ENCODE data around the gene ORM2.
"Not testable (repeated sequence)": the region's sequence is repeated elsewhere in the genome, so short reads cannot be mapped to it uniquely, and the experiment has no call there.

Gene ORM2

GRCh38 chr9:114322160-114322818, 7.4 kb upstream of the ORM2 start:
- DNase-seq; H3K9me3 ChIP-seq (ENCODE audit: control extremely low read depth in 1 of 5, control insufficient read depth in 4 of 5, insufficient read depth in 2 of 5, low read depth in 1 of 5, low read length in 4 of 5); H3K27me3 ChIP-seq (replicated peaks in 2 of 5; ENCODE audit: control insufficient read depth in 4 of 5, insufficient read depth in 5 of 5, low read length in 4 of 5); POLR2A ChIA-PET; H3K4me1 ChIP-seq (ENCODE audit: control extremely low read depth in 1 of 4, control insufficient read depth in 4 of 4, insufficient read depth in 4 of 4, low read length in 3 of 4); H3K4me3 ChIP-seq (ENCODE audit: control insufficient read depth in 1 of 7, extremely low read depth in 1 of 7, insufficient read depth in 4 of 7, low read depth in 2 of 7, low read length in 6 of 7); H3K27ac ChIP-seq (ENCODE audit: insufficient read depth in 1 of 2, low read depth in 1 of 2, low read length in 2 of 2, poor library complexity in 1 of 2, severe bottlenecking in 2 of 2); H3K36me3 ChIP-seq (ENCODE audit: control insufficient read depth in 4 of 4, insufficient read depth in 4 of 4, low read length in 3 of 4): not testable (repeated sequence)
- WGBS (ENCODE audit: insufficient coverage), result 100% methylated on average over 1 of the region's 12 CpGs
- CTCF ChIA-PET, result interaction anchor here (1.0 kb wide), 1 partner anchor 240 kb away, joined by 3 read pairs; no protein-coding TSS in a partner anchor

GRCh38 chr9:114322831-114323531, 6.7 kb upstream of the ORM2 start, which contains the start of gene ORM1:
Gene ORM1 (plus strand): TSS chr9:114323098. CDS start chr9:114323134, 36 bp downstream.
- POLR2A ChIA-PET; H3K4me1 ChIP-seq (ENCODE audit: control extremely low read depth in 1 of 4, control insufficient read depth in 4 of 4, insufficient read depth in 4 of 4, low read length in 3 of 4); H3K36me3 ChIP-seq (ENCODE audit: control insufficient read depth in 4 of 4, insufficient read depth in 4 of 4, low read length in 3 of 4); CTCF ChIA-PET; H3K9me3 ChIP-seq (ENCODE audit: control extremely low read depth in 1 of 5, control insufficient read depth in 4 of 5, insufficient read depth in 2 of 5, low read depth in 1 of 5, low read length in 4 of 5); H3K27me3 ChIP-seq (replicated peaks in 2 of 5; ENCODE audit: control insufficient read depth in 4 of 5, insufficient read depth in 5 of 5, low read length in 4 of 5); DNase-seq; H3K4me3 ChIP-seq (ENCODE audit: control insufficient read depth in 1 of 7, extremely low read depth in 1 of 7, insufficient read depth in 4 of 7, low read depth in 2 of 7, low read length in 6 of 7); H3K27ac ChIP-seq (ENCODE audit: insufficient read depth in 1 of 2, low read depth in 1 of 2, low read length in 2 of 2, poor library complexity in 1 of 2, severe bottlenecking in 2 of 2): not testable (repeated sequence)
- WGBS (ENCODE audit: insufficient coverage), result no CpG with 5 or more reads among the region's 15 CpGs

GRCh38 chr9:114323849-114324248, 5.8 kb upstream of the ORM2 start:
- H3K4me3 ChIP-seq (ENCODE audit: control insufficient read depth in 1 of 7, extremely low read depth in 1 of 7, insufficient read depth in 4 of 7, low read depth in 2 of 7, low read length in 6 of 7); H3K36me3 ChIP-seq (ENCODE audit: control insufficient read depth in 4 of 4, insufficient read depth in 4 of 4, low read length in 3 of 4); H3K27me3 ChIP-seq (replicated peaks in 2 of 5; ENCODE audit: control insufficient read depth in 4 of 5, insufficient read depth in 5 of 5, low read length in 4 of 5); DNase-seq; POLR2A ChIA-PET; CTCF ChIA-PET; H3K4me1 ChIP-seq (ENCODE audit: control extremely low read depth in 1 of 4, control insufficient read depth in 4 of 4, insufficient read depth in 4 of 4, low read length in 3 of 4); H3K27ac ChIP-seq (ENCODE audit: insufficient read depth in 1 of 2, low read depth in 1 of 2, low read length in 2 of 2, poor library complexity in 1 of 2, severe bottlenecking in 2 of 2); H3K9me3 ChIP-seq (ENCODE audit: control extremely low read depth in 1 of 5, control insufficient read depth in 4 of 5, insufficient read depth in 2 of 5, low read depth in 1 of 5, low read length in 4 of 5): not testable (repeated sequence)
- 100% methylated on average over 4 of the region's 6 CpGs for WGBS (ENCODE audit: insufficient coverage)

- ChIA-PET CTCF (no interaction called here), POLR2A (no interaction called here)
- no peak overlapping the region for H3K4me3 ChIP-seq (ENCODE audit: control insufficient read depth in 1 of 7, extremely low read depth in 1 of 7, insufficient read depth in 4 of 7, low read depth in 2 of 7, low read length in 6 of 7)
- no peak for DNase-seq
- peaks cover 0 to 3% (median 0%) of the 10 kb centered on the region in 5 experiments for H3K9me3 ChIP-seq (ENCODE audit: control extremely low read depth in 1 of 5, control insufficient read depth in 4 of 5, insufficient read depth in 2 of 5, low read depth in 1 of 5, low read length in 4 of 5)
- no peaks in the 10 kb centered on the region for H3K4me1 ChIP-seq (ENCODE audit: control extremely low read depth in 1 of 4, control insufficient read depth in 4 of 4, insufficient read depth in 4 of 4, low read length in 3 of 4)
- H3K27ac ChIP-seq (ENCODE audit: insufficient read depth in 1 of 2, low read depth in 1 of 2, low read length in 2 of 2, poor library complexity in 1 of 2, severe bottlenecking in 2 of 2), result no peak overlapping the region
- WGBS (ENCODE audit: insufficient coverage), result 98% methylated on average over 6 of the region's 8 CpGs
- H3K36me3 ChIP-seq (ENCODE audit: control insufficient read depth in 4 of 4, insufficient read depth in 4 of 4, low read length in 3 of 4), result no peaks in the 10 kb centered on the region
- H3K27me3 ChIP-seq (replicated peaks in 2 of 5; ENCODE audit: control insufficient read depth in 4 of 5, insufficient read depth in 5 of 5, low read length in 4 of 5), result no peaks in the 10 kb centered on the region
Observed at GRCh38 chr9:114324492-114324891, 5.2 kb upstream of the ORM2 start.

- H3K36me3 ChIP-seq (ENCODE audit: control insufficient read depth in 4 of 4, insufficient read depth in 4 of 4, low read length in 3 of 4); H3K27ac ChIP-seq (ENCODE audit: insufficient read depth in 1 of 2, low read depth in 1 of 2, low read length in 2 of 2, poor library complexity in 1 of 2, severe bottlenecking in 2 of 2); DNase-seq; H3K9me3 ChIP-seq (ENCODE audit: control extremely low read depth in 1 of 5, control insufficient read depth in 4 of 5, insufficient read depth in 2 of 5, low read depth in 1 of 5, low read length in 4 of 5); H3K27me3 ChIP-seq (replicated peaks in 2 of 5; ENCODE audit: control insufficient read depth in 4 of 5, insufficient read depth in 5 of 5, low read length in 4 of 5); CTCF ChIA-PET; H3K4me1 ChIP-seq (ENCODE audit: control extremely low read depth in 1 of 4, control insufficient read depth in 4 of 4, insufficient read depth in 4 of 4, low read length in 3 of 4); H3K4me3 ChIP-seq (ENCODE audit: control insufficient read depth in 1 of 7, extremely low read depth in 1 of 7, insufficient read depth in 4 of 7, low read depth in 2 of 7, low read length in 6 of 7); POLR2A ChIA-PET: not testable (repeated sequence)
- 100% methylated on average over 5 of the region's 9 CpGs for WGBS (ENCODE audit: insufficient coverage)
Observed at GRCh38 chr9:114324965-114325364, 4.7 kb upstream of the ORM2 start.

- DNase-seq; H3K36me3 ChIP-seq (ENCODE audit: control insufficient read depth in 4 of 4, insufficient read depth in 4 of 4, low read length in 3 of 4); POLR2A ChIA-PET; H3K4me3 ChIP-seq (ENCODE audit: control insufficient read depth in 1 of 7, extremely low read depth in 1 of 7, insufficient read depth in 4 of 7, low read depth in 2 of 7, low read length in 6 of 7); CTCF ChIA-PET; H3K4me1 ChIP-seq (ENCODE audit: control extremely low read depth in 1 of 4, control insufficient read depth in 4 of 4, insufficient read depth in 4 of 4, low read length in 3 of 4); H3K9me3 ChIP-seq (ENCODE audit: control extremely low read depth in 1 of 5, control insufficient read depth in 4 of 5, insufficient read depth in 2 of 5, low read depth in 1 of 5, low read length in 4 of 5); H3K27me3 ChIP-seq (replicated peaks in 2 of 5; ENCODE audit: control insufficient read depth in 4 of 5, insufficient read depth in 5 of 5, low read length in 4 of 5); H3K27ac ChIP-seq (ENCODE audit: insufficient read depth in 1 of 2, low read depth in 1 of 2, low read length in 2 of 2, poor library complexity in 1 of 2, severe bottlenecking in 2 of 2): not testable (repeated sequence)
- WGBS (ENCODE audit: insufficient coverage), result no CpG with 5 or more reads among the region's 3 CpGs
Observed at GRCh38 chr9:114325684-114326254, 3.9 kb upstream of the ORM2 start.

- H3K4me3 ChIP-seq (ENCODE audit: control insufficient read depth in 1 of 7, extremely low read depth in 1 of 7, insufficient read depth in 4 of 7, low read depth in 2 of 7, low read length in 6 of 7), result no peak overlapping the region
- CTCF ChIA-PET, result interaction anchor here (1.5 kb wide), 1 partner anchor 11 kb away, joined by 3 read pairs; no protein-coding TSS in a partner anchor
- WGBS (ENCODE audit: insufficient coverage), result 95% methylated on average over 7 of the region's 8 CpGs
Observed at GRCh38 chr9:114327749-114328148, 1.9 kb upstream of the ORM2 start.

More at GRCh38 chr9:114327749-114328148, 1.9 kb upstream of the ORM2 start:
- Histone ChIP-seq H3K27me3 (replicated peaks in 2 of 5; ENCODE audit: control insufficient read depth in 4 of 5, insufficient read depth in 5 of 5, low read length in 4 of 5) (no peaks in the 10 kb centered on the region), H3K27ac (ENCODE audit: insufficient read depth in 1 of 2, low read depth in 1 of 2, low read length in 2 of 2, poor library complexity in 1 of 2, severe bottlenecking in 2 of 2) (no peak overlapping the region), H3K36me3 (ENCODE audit: control insufficient read depth in 4 of 4, insufficient read depth in 4 of 4, low read length in 3 of 4) (no peaks in the 10 kb centered on the region), H3K9me3 (ENCODE audit: control extremely low read depth in 1 of 5, control insufficient read depth in 4 of 5, insufficient read depth in 2 of 5, low read depth in 1 of 5, low read length in 4 of 5) (peaks cover 0 to 3% (median 0%) of the 10 kb centered on the region in 5 experiments), H3K4me1 (ENCODE audit: control extremely low read depth in 1 of 4, control insufficient read depth in 4 of 4, insufficient read depth in 4 of 4, low read length in 3 of 4) (no peaks in the 10 kb centered on the region)
- POLR2A ChIA-PET, result no interaction called here
- no peak for DNase-seq

Measured in common myeloid progenitor, CD34-positive (primary cell).